Loucy (cell line): ENCODE measurements around the gene TTC8.

ENCODE experiments used
- H2AFZ ChIP-seq: fragments of 200-600 bp; sonication (generic); 2 replicates; pipeline ENCODE4 v1.6.0; 2016; ENCODE audit warnings: antibody characterized with exemption, mild to moderate bottlenecking, low read length, moderate library complexity
- H3F3A ChIP-seq: fragments of 200-600 bp; 2 replicates; pipeline ENCODE4 v1.6.0; 2016; ENCODE audit warnings: antibody characterized with exemption, low read depth, mild to moderate bottlenecking
- H3K27me3 ChIP-seq: fragments of 200-600 bp; sonication (generic); 2 replicates; pipeline ENCODE4 v1.6.1; 2014; ENCODE audit warnings: low read length, mild to moderate bottlenecking; ENCODE audit not compliant: insufficient read depth, poor library complexity, severe bottlenecking
- H3K36me3 ChIP-seq: fragments of 200-600 bp; sonication (generic); 2 replicates; pipeline ENCODE4 v1.6.1; 2016; ENCODE audit warnings: low read length; ENCODE audit not compliant: insufficient read depth
- H3K4me1 ChIP-seq: fragments of 200-600 bp; sonication (generic); 2 replicates; pipeline ENCODE4 v1.5.1; 2014; ENCODE audit warnings: low read length, mild to moderate bottlenecking; ENCODE audit not compliant: insufficient read depth, poor library complexity, severe bottlenecking
- H3K4me2 ChIP-seq: fragments of 200-600 bp; sonication (generic); 2 replicates; pipeline ENCODE4 v1.6.0; 2014; ENCODE audit warnings: antibody characterized with exemption, low read length, low read depth, mild to moderate bottlenecking; ENCODE audit not compliant: poor library complexity, severe bottlenecking
- H3K4me3 ChIP-seq: fragments of 200-600 bp; sonication (generic); 2 replicates; pipeline ENCODE4 v1.5.1; 2014; ENCODE audit warnings: low read length, mild to moderate bottlenecking, mixed read lengths; ENCODE audit not compliant: poor library complexity, severe bottlenecking
- H3K79me2 ChIP-seq: fragments of 200-600 bp; sonication (generic); 2 replicates; pipeline ENCODE4 v1.6.1; 2014; ENCODE audit warnings: low read length; ENCODE audit not compliant: insufficient read depth
- H3K9ac ChIP-seq: fragments of 200-600 bp; sonication (generic); 2 replicates; pipeline ENCODE4 v1.6.0; 2014; ENCODE audit warnings: mild to moderate bottlenecking, low read depth, low read length, moderate library complexity; ENCODE audit not compliant: poor library complexity, severe bottlenecking
- H3K9me2 ChIP-seq: fragments of 200-600 bp; sonication (generic); replicated peaks from 2 replicates; pipeline ENCODE4 v1.6.1; 2016; ENCODE audit warnings: low read depth, low read length, mixed read lengths
- H3K9me3 ChIP-seq: fragments of 200-600 bp; sonication (generic); 2 replicates; pipeline ENCODE4 v1.6.1; 2014; ENCODE audit warnings: mild to moderate bottlenecking, antibody characterized with exemption, low read length, low read depth; ENCODE audit not compliant: insufficient read depth
- H4K20me1 ChIP-seq: fragments of 200-600 bp; sonication (generic); 2 replicates; pipeline ENCODE4 v1.6.0; 2014; ENCODE audit warnings: antibody characterized with exemption, low read length, mild to moderate bottlenecking; ENCODE audit not compliant: insufficient read depth, poor library complexity, severe bottlenecking
- CTCF ChIP-seq: fragments of 200-600 bp; sonication (generic); conservative IDR thresholded peaks from 2 replicates; pipeline ENCODE4 v1.5.1; 2014; ENCODE audit warnings: mild to moderate bottlenecking, antibody characterized with exemption, low read length
- EZH2phosphoT487 ChIP-seq: fragments of 200-600 bp; IDR thresholded peaks from 2 replicates; pipeline ENCODE4 v1.6.1; 2018; ENCODE audit warnings: antibody characterized with exemption, mild to moderate bottlenecking, moderate library complexity, borderline replicate concordance

Gene TTC8

GRCh38 chr14:88821888-88822287 is 2.6 kb upstream of the TTC8 start:
- no peaks in the 10 kb centered on the region for H3K9me2 ChIP-seq
- H3K36me3 ChIP-seq = no peaks in the 10 kb centered on the region
- H3K79me2 ChIP-seq = no peaks in the 10 kb centered on the region
- H3K9ac ChIP-seq = no peak overlapping the region
- no peaks in the 10 kb centered on the region for H4K20me1 ChIP-seq
- H2AFZ ChIP-seq = no peak overlapping the region
- no peaks in the 10 kb centered on the region for H3F3A ChIP-seq
- H3K4me2 ChIP-seq = no peak overlapping the region
- H3K4me1 ChIP-seq = peaks cover 6% of the 10 kb centered on the region
- H3K4me3 ChIP-seq = no peak overlapping the region
- TF ChIP-seq CTCF (no peak), EZH2phosphoT487 (no peak)
- no peaks in the 10 kb centered on the region for H3K9me3 ChIP-seq
- H3K27me3 ChIP-seq = peaks cover 8% of the 10 kb centered on the region

- TF ChIP-seq EZH2phosphoT487 (no peak), CTCF (no peak)
- Histone ChIP-seq H3K9ac (peak overlapping the region; percentile 69), H3K36me3 (no peaks in the 10 kb centered on the region)
Measured at GRCh38 chr14:88823968-88824313, 510 bp upstream of the TTC8 start.

GRCh38 chr14:88825078-88825458 is 617 bp downstream of the TTC8 start:
- Histone ChIP-seq H3K9me2 (no peaks in the 10 kb centered on the region), H2AFZ (peak overlapping the region; percentile 95)

More at GRCh38 chr14:88823968-88824313, 510 bp upstream of the TTC8 start:
- Histone ChIP-seq H3K27me3 (no peaks in the 10 kb centered on the region), H3F3A (no peaks in the 10 kb centered on the region), H3K9me2 (no peaks in the 10 kb centered on the region), H2AFZ (peak overlapping the region; percentile 95), H3K4me3 (peak overlapping the region; percentile 75), H3K79me2 (no peaks in the 10 kb centered on the region), H4K20me1 (no peaks in the 10 kb centered on the region), H3K4me1 (peaks cover 6% of the 10 kb centered on the region), H3K9me3 (no peaks in the 10 kb centered on the region), H3K4me2 (peak overlapping the region; percentile 87)

More at GRCh38 chr14:88825078-88825458, 617 bp downstream of the TTC8 start:
- Histone ChIP-seq H3K9ac (peak overlapping the region; percentile 69), H3K4me3 (peak overlapping the region; percentile 75), H3F3A (no peaks in the 10 kb centered on the region), H3K79me2 (no peaks in the 10 kb centered on the region), H3K36me3 (no peaks in the 10 kb centered on the region), H4K20me1 (no peaks in the 10 kb centered on the region), H3K9me3 (no peaks in the 10 kb centered on the region), H3K27me3 (no peaks in the 10 kb centered on the region), H3K4me2 (peak overlapping the region; percentile 87), H3K4me1 (peaks cover 6% of the 10 kb centered on the region)
- TF ChIP-seq CTCF (no peak), EZH2phosphoT487 (no peak)
